Stimulated activated CD4-positive, alpha-beta T cell treated with anti-CD3 and anti-CD28 coated beads, Interleukin-12 subunit alpha, Interleukin-12 subunit beta, amount 100 ng/mL, for 48 hours (primary cell): ENCODE data around the gene IFI6.

Source experiments
- DNase-seq, 3 donors: peaks; one replicate each; pipeline ENCODE4 v3.0.0-alpha.2; 2020; ENCODE audit warnings: low read depth in 2 of 3, low spot score in 1 of 3

IFI6 gene

GRCh38 chr1:27676410-27676809 is 4.4 kb upstream of the IFI6 start:
- DNase-seq = no peak

- DNase-seq = no peak
Observed at GRCh38 chr1:27672750-27673112, 739 bp upstream of the IFI6 start.

- DNase-seq = no peak
Observed at GRCh38 chr1:27669876-27670275, 2.1 kb downstream of the IFI6 start.

- DNase-seq = peak; percentile 74 to 94 (median 82)
Observed at GRCh38 chr1:27668808-27669723, 2.9 kb downstream of the IFI6 start.

GRCh38 chr1:27668121-27668807 is 3.7 kb downstream of the IFI6 start:
- DNase-seq = no peak

- no peak for DNase-seq
Observed at GRCh38 chr1:27666791-27667254, 5.2 kb downstream of the IFI6 start.

GRCh38 chr1:27666294-27666693 is 5.7 kb downstream of the IFI6 start:
- DNase-seq = no peak

- no peak for DNase-seq
Observed at GRCh38 chr1:27665016-27665651, 6.9 kb downstream of the IFI6 start.

- DNase-seq = no peak
Observed at GRCh38 chr1:27664291-27664690, 7.7 kb downstream of the IFI6 start.

GRCh38 chr1:27662707-27663393 is 9.1 kb downstream of the IFI6 start:
- peak; percentile 82 to 98 (median 83) for DNase-seq

- DNase-seq = no peak
Observed at GRCh38 chr1:27662261-27662660, 9.7 kb downstream of the IFI6 start.

GRCh38 chr1:27661412-27662075 is 10.4 kb downstream of the IFI6 start:
- DNase-seq = no peak

- DNase-seq = no peak
Observed at GRCh38 chr1:27660300-27660835, 11.6 kb downstream of the IFI6 start.

GRCh38 chr1:27659497-27660299 is 12.3 kb downstream of the IFI6 start:
- DNase-seq = peak; percentile 72 to 85 (median 80)

- DNase-seq = peak in 1 of 3 donors; percentile 21
Observed at GRCh38 chr1:27658951-27659496, 13.0 kb downstream of the IFI6 start.

GRCh38 chr1:27656157-27656893 is 15.7 kb downstream of the IFI6 start:
- no peak for DNase-seq

GRCh38 chr1:27655151-27655937 is 16.6 kb downstream of the IFI6 start:
- DNase-seq = no peak
